Sigmoid colon (tissue), 7 donors: ENCODE results near the gene TES. TPM values are rescaled to one million over a fixed set of nuclear protein-coding genes. Genes with fewer than 3 reads are reported as not detected.
"Not testable (repeated sequence)": the region's sequence is repeated elsewhere in the genome, so short reads cannot be mapped to it uniquely, and the experiment has no call there.

Source experiments
- DNase-seq: peaks from one replicate; pipeline ENCODE4 v3.0.0-alpha.2; 2019
- H3K27ac ChIP-seq, 4 donors: fragments of 200-600 bp; sonication (generic); one replicate each; pipeline ENCODE4 v1.5.1; 2016 to 2019; ENCODE audit warnings: mild to moderate bottlenecking in 1 of 4
- H3K27me3 ChIP-seq, 3 donors: fragments of 200-600 bp; sonication (generic); one replicate each; pipeline ENCODE4 v1.5.1; 2019; ENCODE audit warnings: mild to moderate bottlenecking in 1 of 3
- H3K36me3 ChIP-seq, 4 donors: fragments of 200-600 bp; sonication (generic); one replicate each; pipeline ENCODE4 v1.5.1; 2016 to 2019
- H3K4me1 ChIP-seq, 4 donors: fragments of 200-600 bp; sonication (generic); one replicate each; pipeline ENCODE4 v1.5.1; 2017 to 2019
- H3K4me3 ChIP-seq, 4 donors: fragments of 200-600 bp; sonication (generic); one replicate each; pipeline ENCODE4 v1.5.1; 2017 to 2019; ENCODE audit warnings: mild to moderate bottlenecking in 2 of 4, moderate library complexity in 1 of 4
- H3K9me3 ChIP-seq, 4 donors: fragments of 200-600 bp in 3 of 4; sonication (generic) in 3 of 4; one replicate each; pipeline versions ENCODE4 v1.5.1 to v1.6.1; 2013 to 2019
- EP300 ChIP-seq, 4 donors: sonication (generic); formaldehyde crosslinking; IDR thresholded peaks; one replicate each; pipeline ENCODE4 v1.6.1; 2017; ENCODE audit warnings: antibody characterized with exemption in 4 of 4
- POLR2A ChIP-seq, 2 donors: fragments of 450-650 bp; IDR thresholded peaks; one replicate each; pipeline ENCODE4 v1.6.1; 2016; ENCODE audit warnings: antibody characterized with exemption in 2 of 2, mild to moderate bottlenecking in 2 of 2, moderate library complexity in 2 of 2
- POLR2AphosphoS5 ChIP-seq, 4 donors: sonication (generic); formaldehyde crosslinking; IDR thresholded peaks; one replicate each; pipeline ENCODE4 v1.6.1; 2017; ENCODE audit warnings: antibody characterized with exemption in 4 of 4
- WGBS, 2 donors: extraction: QIAGEN DNeasy Blood & Tissue Kit; methylation state at CpG; one replicate each; pipeline ENCODE4 v1.1.7; 2013; 5-methylcytosine and 5-hydroxymethylcytosine counted together
- intact Hi-C: fragments of 100-400 bp; cut with DNase I; formaldehyde crosslinking; loops from one replicate; pipeline ENCODE4 v1.15.1; 2023
- polyA plus RNA-seq, 3 donors: library from polyadenylated mRNA; stranded (reverse); fragments of 200-250 nt; gene quantifications; one replicate each; pipeline ENCODE4 v1.2.3, GENCODE V29; 2013
- total RNA-seq, 4 donors: library from RNA; depleted of rRNA; stranded (reverse); fragments of >200 nt; gene quantifications; one replicate each; pipeline ENCODE4 v1.1.0, GENCODE V29; 2016
- TF ChIP-seq, protein P1 (sequence below), 4 experiments: fragments of 450-650 bp in 3 of 4; fragments of 200-600 bp in 1 of 4; IDR thresholded peaks; one replicate each; pipeline ENCODE4 v1.5.1; 2016 to 2019; ENCODE audit warnings: antibody characterized with exemption in 4 of 4, mild to moderate bottlenecking in 3 of 4, moderate library complexity in 2 of 4
- donor health status: healthy with polysubstance abuse.
- donor health status: Bipolar disorder and iron deficiency.
- donor health status: healthy.

The TES gene
- total and polyA plus RNA-seq, 7 donors: 53.5 to 514 (median 289) TPM

DNA sequence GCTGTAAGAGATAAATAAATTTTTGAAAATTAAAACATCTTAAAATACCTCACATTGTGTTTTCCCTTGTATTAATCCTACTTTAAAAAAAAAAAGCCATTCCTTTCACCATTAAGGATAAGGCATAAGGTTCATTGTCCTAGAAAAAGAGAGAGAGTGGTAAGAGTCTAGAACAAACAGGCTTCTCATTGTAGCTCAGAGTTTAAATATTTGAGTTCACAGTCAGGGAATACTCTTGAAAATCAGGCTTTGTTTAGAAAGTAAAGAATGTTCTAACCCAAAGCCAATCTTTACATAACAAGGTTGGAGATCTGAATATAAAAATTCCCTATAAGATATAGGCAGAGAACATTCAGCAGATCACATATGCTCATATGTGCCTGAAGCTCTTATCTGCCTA, 40.2 kb upstream of the TES start:
- TF ChIP-seq POLR2AphosphoS5 (IDR thresholded peaks at IDR 0.05) (no peak), POLR2A (IDR thresholded peaks at IDR 0.05) (no peak), EP300 (IDR thresholded peaks at IDR 0.05) (no peak)
- TF ChIP-seq, protein P1, sequence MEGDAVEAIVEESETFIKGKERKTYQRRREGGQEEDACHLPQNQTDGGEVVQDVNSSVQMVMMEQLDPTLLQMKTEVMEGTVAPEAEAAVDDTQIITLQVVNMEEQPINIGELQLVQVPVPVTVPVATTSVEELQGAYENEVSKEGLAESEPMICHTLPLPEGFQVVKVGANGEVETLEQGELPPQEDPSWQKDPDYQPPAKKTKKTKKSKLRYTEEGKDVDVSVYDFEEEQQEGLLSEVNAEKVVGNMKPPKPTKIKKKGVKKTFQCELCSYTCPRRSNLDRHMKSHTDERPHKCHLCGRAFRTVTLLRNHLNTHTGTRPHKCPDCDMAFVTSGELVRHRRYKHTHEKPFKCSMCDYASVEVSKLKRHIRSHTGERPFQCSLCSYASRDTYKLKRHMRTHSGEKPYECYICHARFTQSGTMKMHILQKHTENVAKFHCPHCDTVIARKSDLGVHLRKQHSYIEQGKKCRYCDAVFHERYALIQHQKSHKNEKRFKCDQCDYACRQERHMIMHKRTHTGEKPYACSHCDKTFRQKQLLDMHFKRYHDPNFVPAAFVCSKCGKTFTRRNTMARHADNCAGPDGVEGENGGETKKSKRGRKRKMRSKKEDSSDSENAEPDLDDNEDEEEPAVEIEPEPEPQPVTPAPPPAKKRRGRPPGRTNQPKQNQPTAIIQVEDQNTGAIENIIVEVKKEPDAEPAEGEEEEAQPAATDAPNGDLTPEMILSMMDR (IDR thresholded peaks at IDR 0.05): no peak
- intact Hi-C loops: loop anchor here (5.0 to 10.0 kb wide), 2 partner anchors 175 to 637 kb away; no protein-coding TSS in a partner anchor
- H3K27ac ChIP-seq: no peak overlapping the region
- H3K27me3 ChIP-seq: no peaks in the 10 kb centered on the region
- no peaks in the 10 kb centered on the region for H3K36me3 ChIP-seq
- DNase-seq: no peak
- H3K4me1 ChIP-seq: no peaks in the 10 kb centered on the region
- H3K4me3 ChIP-seq: no peak overlapping the region
- no peaks in the 10 kb centered on the region for H3K9me3 ChIP-seq

DNA sequence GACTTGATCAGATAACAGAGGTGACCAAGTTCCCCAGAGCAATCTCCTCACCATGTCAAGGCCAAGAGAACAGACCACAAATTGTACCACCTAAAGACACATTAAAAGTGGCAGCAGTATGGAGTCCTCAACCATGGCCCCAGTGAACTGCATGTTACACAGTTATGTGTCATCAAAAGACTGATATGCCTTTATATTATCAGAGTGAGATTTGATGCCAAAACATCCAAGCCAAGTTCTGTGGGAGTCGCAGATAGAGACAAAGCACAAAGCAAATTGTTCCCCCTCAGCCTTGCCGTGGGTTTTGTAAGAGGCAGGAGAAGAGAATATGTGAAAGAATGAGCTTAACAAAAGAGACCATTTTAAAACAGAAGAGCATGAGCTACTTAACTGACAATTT, 39.2 kb upstream of the TES start:
- no peak overlapping the region for H3K4me3 ChIP-seq
- no peaks in the 10 kb centered on the region for H3K9me3 ChIP-seq
- H3K36me3 ChIP-seq: no peaks in the 10 kb centered on the region
- no peak for TF ChIP-seq POLR2A (IDR thresholded peaks at IDR 0.05)
- H3K4me1 ChIP-seq: peaks cover 0 to under 1% (median 0%) of the 10 kb centered on the region in 4 donors
- no peak for DNase-seq
- no peaks in the 10 kb centered on the region for H3K27me3 ChIP-seq
- intact Hi-C loops: loop anchor here (5.0 to 10.0 kb wide), 2 partner anchors 174 to 636 kb away; no protein-coding TSS in a partner anchor
- WGBS, 2 donors: 77 to 82% methylated on average over 2 of the region's 2 CpGs
- H3K27ac ChIP-seq: no peak overlapping the region

DNA sequence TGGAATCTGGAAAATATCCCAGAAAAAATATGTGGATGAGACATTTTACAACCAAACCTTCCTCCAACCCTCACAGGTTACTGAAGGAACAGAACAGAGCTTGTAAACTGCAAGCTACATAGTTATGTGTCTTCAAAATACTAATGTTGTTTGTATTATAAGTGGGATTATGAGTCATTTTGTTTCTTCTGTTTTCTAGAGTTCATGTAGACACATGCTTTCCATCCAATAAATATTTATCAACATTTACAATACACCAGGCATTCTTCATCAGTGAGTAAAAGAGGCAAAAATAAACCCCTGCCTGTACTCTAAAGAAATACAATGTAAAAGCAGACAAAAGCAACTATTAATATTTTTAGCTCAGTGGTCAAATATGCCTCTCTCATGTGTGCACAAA, 38.0 kb upstream of the TES start:
- Histone ChIP-seq H3K27me3 (no peaks in the 10 kb centered on the region), H3K4me3 (no peak overlapping the region), H3K9me3 (no peaks in the 10 kb centered on the region), H3K27ac (peak overlapping the region in 1 of 4 donors; percentile 38), H3K4me1 (peaks cover 0 to 11% (median 4%) of the 10 kb centered on the region in 4 donors), H3K36me3 (no peaks in the 10 kb centered on the region)
- intact Hi-C loops: loop anchor here (2.0 to 10.0 kb wide), 3 partner anchors 172 to 635 kb away; no protein-coding TSS in a partner anchor
- no peak for TF ChIP-seq POLR2A (IDR thresholded peaks at IDR 0.05)
- TF ChIP-seq POLR2AphosphoS5 (IDR thresholded peaks at IDR 0.05): no peak
- TF ChIP-seq, protein P1 (IDR thresholded peaks at IDR 0.05): no peak
- TF ChIP-seq EP300 (IDR thresholded peaks at IDR 0.05): no peak
- no peak for DNase-seq

DNA sequence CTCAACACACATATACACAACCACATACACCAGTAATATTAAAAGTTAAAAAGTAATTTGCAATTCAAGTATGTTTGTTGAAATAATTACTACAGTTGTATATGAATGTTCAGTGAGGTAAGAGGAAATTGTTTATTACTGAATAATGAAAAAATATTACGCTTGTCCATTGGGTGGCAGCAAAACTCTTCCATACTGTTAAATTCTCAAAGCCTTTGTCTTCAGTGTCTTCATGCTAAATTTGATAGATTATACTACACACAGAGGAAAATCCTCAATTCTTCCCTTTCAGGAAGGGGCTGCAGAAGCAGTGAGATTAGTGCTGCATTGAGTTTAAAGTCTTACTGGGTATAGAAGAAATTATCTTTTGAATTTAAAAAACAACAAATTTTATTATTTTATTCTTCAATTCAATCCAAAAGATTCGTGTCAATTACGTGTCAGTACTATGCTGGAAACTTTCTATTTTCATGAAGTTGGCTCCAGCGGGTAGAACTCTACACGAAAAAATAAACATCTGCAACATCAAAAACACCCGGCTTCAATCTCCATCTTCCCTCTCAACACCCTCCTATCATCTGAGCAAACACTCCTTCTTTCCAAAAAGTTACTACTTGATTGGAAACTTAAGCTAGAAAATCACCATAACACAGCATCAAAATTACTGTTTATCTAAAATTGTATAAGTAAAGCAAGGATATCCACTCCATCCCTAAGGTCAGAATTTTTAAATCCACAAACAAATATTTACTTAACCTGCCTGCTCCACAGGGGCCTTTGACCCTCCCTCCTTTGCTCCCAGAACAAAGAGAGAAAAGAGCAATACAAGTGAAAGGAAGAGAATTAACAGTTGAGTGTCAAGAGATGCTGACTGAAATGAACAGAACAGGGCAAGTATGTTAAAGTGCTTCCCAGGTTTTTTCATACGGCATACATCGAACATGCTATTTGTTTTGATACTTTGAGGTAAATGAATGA, 37.0 kb upstream of the TES start:
- WGBS, 2 donors: 57 to 67% methylated on average over 8 of the region's 8 CpGs
- intact Hi-C loops: loop anchor here (2.0 to 10.0 kb wide), 4 partner anchors 35 to 634 kb away; no protein-coding TSS in a partner anchor

DNA sequence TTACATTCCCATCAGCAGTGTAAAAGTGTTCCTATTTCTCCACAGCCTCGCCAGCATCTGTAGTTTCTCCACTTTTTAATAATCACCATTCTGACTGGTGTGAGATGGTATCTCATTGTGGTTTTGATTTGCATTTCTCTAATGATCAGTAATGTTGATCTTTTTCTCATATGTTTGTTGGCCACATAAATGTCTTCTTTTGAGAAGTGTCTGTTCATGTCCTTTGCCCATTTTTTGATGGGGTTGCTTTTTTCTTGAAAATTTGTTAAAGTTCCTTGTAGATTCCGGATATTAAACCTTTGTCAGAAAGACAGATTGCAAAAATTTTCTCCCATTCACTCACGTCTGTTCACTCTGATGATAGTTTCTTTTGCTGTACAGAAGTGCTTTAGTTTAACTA, 35.2 kb upstream of the TES start:
- not testable (repeated sequence) for H3K9me3 ChIP-seq, H3K36me3 ChIP-seq, H3K27me3 ChIP-seq, H3K27ac ChIP-seq, DNase-seq, H3K4me3 ChIP-seq
- H3K4me1 ChIP-seq: peaks cover 0 to 14% (median 4%) of the 10 kb centered on the region in 4 donors
- 93% methylated on average over 3 of the region's 3 CpGs for WGBS, 2 donors
- intact Hi-C loops: loop anchor here (2.0 to 10.0 kb wide), 2 partner anchors 36 to 170 kb away; no protein-coding TSS in a partner anchor

More for the DNA sequence above, 37.0 kb upstream of the TES start:
- peak overlapping the region in 1 of 4 donors; percentile 38 for H3K27ac ChIP-seq
- H3K4me1 ChIP-seq: peaks cover 0 to 14% (median 4%) of the 10 kb centered on the region in 4 donors
- no peaks in the 10 kb centered on the region for H3K27me3 ChIP-seq
- no peaks in the 10 kb centered on the region for H3K9me3 ChIP-seq
- no peak overlapping the region for H3K4me3 ChIP-seq
- DNase-seq: no peak
- H3K36me3 ChIP-seq: no peaks in the 10 kb centered on the region
- TF ChIP-seq, protein P1 (IDR thresholded peaks at IDR 0.05): peak; percentile 21 to 52 (median 46)
- TF ChIP-seq POLR2A (IDR thresholded peaks at IDR 0.05): no peak
